Stomach (tissue), 9 donors: ENCODE measurements around the gene ZNF414. TPM values are rescaled to one million over a fixed set of nuclear protein-coding genes. Genes with fewer than 3 reads are reported as not detected.

ENCODE experiments used
- DNase-seq, 2 donors: peaks; one replicate each; pipeline versions ENCODE4 v3.0.0 to v3.0.0-alpha.2; 2013 to 2019
- H3K27ac ChIP-seq, 5 donors: fragments of 200-600 bp in 4 of 5; sonication (generic) in 4 of 5; one replicate each; pipeline ENCODE4 v1.5.1; 2013 to 2019; ENCODE audit warnings: mild to moderate bottlenecking in 1 of 5, moderate library complexity in 1 of 5
- H3K27me3 ChIP-seq, 3 donors: fragments of 200-600 bp; sonication (generic); one replicate each; pipeline ENCODE4 v1.5.1; 2017 to 2019; ENCODE audit warnings: mixed run types in 1 of 3
- H3K36me3 ChIP-seq, 4 donors: fragments of 200-600 bp; sonication (generic); 1 replicate in 3 of 4; 2 replicates in 1 of 4; pipeline ENCODE4 v1.5.1; 2016 to 2019
- H3K4me1 ChIP-seq, 4 donors: fragments of 200-600 bp; sonication (generic); one replicate each; pipeline ENCODE4 v1.5.1; 2016 to 2019
- H3K4me3 ChIP-seq, 4 donors: fragments of 200-600 bp; sonication (generic) in 3 of 4; one replicate each; pipeline ENCODE4 v1.5.1; 2016 to 2019; ENCODE audit warnings: mild to moderate bottlenecking in 1 of 4
- H3K9me3 ChIP-seq, 4 donors: fragments of 200-600 bp; sonication (generic); one replicate each; pipeline ENCODE4 v1.5.1; 2016 to 2019
- EP300 ChIP-seq: sonication (generic); formaldehyde crosslinking; IDR thresholded peaks from one replicate; pipeline ENCODE4 v1.6.1; 2017; ENCODE audit warnings: antibody characterized with exemption
- WGBS, 5 donors: extraction: QIAGEN DNeasy Blood & Tissue Kit in 3 of 5; methylation state at CpG; one replicate each; pipeline versions ENCODE4 v1.1.5 to v1.1.7; 2013 to 2018; 5-methylcytosine and 5-hydroxymethylcytosine counted together
- intact Hi-C: fragments of 100-400 bp; cut with DNase I; formaldehyde crosslinking; loops from one replicate; pipeline ENCODE4 v1.15.1; 2023; ENCODE audit warnings: low total_unique reads
- polyA plus RNA-seq, 3 donors: library from polyadenylated mRNA; stranded (reverse); fragments of 200-250 nt; gene quantifications; one replicate each; pipeline ENCODE4 v1.2.3, GENCODE V29; 2013
- total RNA-seq, 5 donors: library from RNA; depleted of rRNA; stranded (reverse); fragments of >200 nt; gene quantifications; one replicate each; pipeline versions ENCODE4 v1.1.0 to v1.2.3, GENCODE V29; 2014 to 2016
- donor health status: healthy with polysubstance abuse.
- donor health status: Bipolar disorder and iron deficiency.
- donor health status: healthy.

Gene ZNF414
- total and polyA plus RNA-seq, 8 donors: 1.8 to 32.7 (median 18.3) TPM

DNA sequence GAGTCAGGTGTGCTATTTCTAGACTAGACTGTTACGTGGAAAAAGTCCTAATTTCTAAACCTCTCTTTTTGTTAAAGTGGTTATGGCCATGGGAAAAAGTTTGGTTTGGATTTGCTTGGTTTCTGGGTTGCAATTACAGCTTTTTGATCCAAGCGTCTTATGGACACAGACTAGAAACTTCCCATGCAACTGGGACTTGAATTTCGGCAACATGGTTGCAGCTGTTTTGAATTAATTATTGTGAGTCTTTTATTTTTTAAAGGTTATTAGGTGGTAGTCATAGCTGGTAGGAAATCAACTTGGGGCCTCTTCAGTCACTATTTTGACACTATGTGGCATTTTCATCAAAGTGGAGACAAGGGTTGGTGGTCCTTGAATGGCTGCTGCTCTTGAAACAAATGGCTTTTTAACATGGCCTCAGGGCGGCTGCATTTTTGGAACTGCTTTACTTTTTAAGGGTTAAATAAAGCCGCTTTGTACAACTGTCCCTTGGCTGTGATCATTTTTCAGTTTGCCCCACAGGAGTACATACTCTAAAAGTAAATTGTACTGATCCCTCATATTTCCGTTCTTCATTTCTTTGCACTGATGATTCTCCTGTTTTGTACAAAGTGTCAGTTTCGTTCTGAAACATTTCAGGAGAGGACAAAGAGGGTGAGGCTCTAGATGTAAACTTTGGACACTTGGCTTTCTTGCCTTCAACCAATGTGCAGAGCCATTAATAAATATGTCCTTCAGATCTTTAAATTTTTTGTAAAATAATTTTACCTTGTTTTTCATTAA lies 53.3 kb downstream of the ZNF414 start:
- no peak for TF ChIP-seq EP300
- H3K27me3 ChIP-seq: no peaks in the 10 kb centered on the region
- no peaks in the 10 kb centered on the region for H3K9me3 ChIP-seq
- H3K36me3 ChIP-seq: peaks cover 42 to 57% (median 50%) of the 10 kb centered on the region in 4 donors
- WGBS, 5 donors: 62 to 75% (median 74%) methylated on average over 7 of the region's 7 CpGs
- peaks cover 56 to 78% (median 67%) of the 10 kb centered on the region in 4 donors for H3K4me1 ChIP-seq
- no peak for DNase-seq
- H3K27ac ChIP-seq: peak overlapping the region in 2 of 5 donors; percentile 47 to 51
- intact Hi-C loops: no loop called here
- peak overlapping the region in 1 of 4 donors; percentile 6 for H3K4me3 ChIP-seq

Other genes with a start within 250 kb of the ZNF414 start
- 100 to 1,000 TPM in 1 of 5 donors, 10 to 100 TPM in 4; 13.0 to 108 (median 19.1) TPM for gene CD320, start 205.8 kb downstream of the ZNF414 start, total RNA-seq
- 10 to 100 TPM; 24.7 to 32.1 (median 27.0) TPM for gene CD320, start 205.8 kb downstream of the ZNF414 start, polyA plus RNA-seq
- 10 to 100 TPM in 2 of 5 donors, 1 to 10 TPM in 3; 3.6 to 13.8 (median 9.6) TPM for gene NDUFA7, start 192.8 kb downstream of the ZNF414 start, total RNA-seq
- gene NDUFA7, start 192.8 kb downstream of the ZNF414 start, polyA plus RNA-seq: 100 to 1,000 TPM; 127 to 171 (median 150) TPM
- gene RPS28, start 192.7 kb downstream of the ZNF414 start, total RNA-seq: 1,000 to 10,000 TPM in 2 of 5 donors, 100 to 1,000 TPM in 3; 335 to 2,088 (median 520) TPM
- 1,000 to 10,000 TPM in 1 of 3 donors, 100 to 1,000 TPM in 2; 778 to 1,474 (median 861) TPM for gene RPS28, start 192.7 kb downstream of the ZNF414 start, polyA plus RNA-seq
- gene KANK3, start 170.9 kb downstream of the ZNF414 start, total RNA-seq: 10 to 100 TPM in 2 of 5 donors, 1 to 10 TPM in 2, not detected in 1; 4.4 to 72.4 (median 8.8) TPM
- gene KANK3, start 170.9 kb downstream of the ZNF414 start, polyA plus RNA-seq: 10 to 100 TPM in 1 of 3 donors, 1 to 10 TPM in 2; 4.8 to 10.7 (median 7.1) TPM
- 100 to 1,000 TPM in 1 of 5 donors, 10 to 100 TPM in 2, 1 to 10 TPM in 2; 4.8 to 276 (median 19.8) TPM for gene ANGPTL4, start 150.0 kb downstream of the ZNF414 start, total RNA-seq
- 10 to 100 TPM in 2 of 3 donors, 1 to 10 TPM in 1; 4.1 to 62.9 (median 22.9) TPM for gene ANGPTL4, start 150.0 kb downstream of the ZNF414 start, polyA plus RNA-seq
- 100 to 1,000 TPM in 2 of 5 donors, 10 to 100 TPM in 3; 47.7 to 108 (median 79.9) TPM for gene RAB11B, start 123.8 kb downstream of the ZNF414 start, total RNA-seq
- 100 to 1,000 TPM in 1 of 3 donors, 10 to 100 TPM in 2; 57.5 to 116 (median 78.8) TPM for gene RAB11B, start 123.8 kb downstream of the ZNF414 start, polyA plus RNA-seq
- gene MARCHF2, start 100.9 kb downstream of the ZNF414 start, total RNA-seq: 10 to 100 TPM; 24.3 to 98.2 (median 33.4) TPM
- 10 to 100 TPM; 23.5 to 43.4 (median 38.2) TPM for gene MARCHF2, start 100.9 kb downstream of the ZNF414 start, polyA plus RNA-seq
- 100 to 1,000 TPM in 3 of 5 donors, 10 to 100 TPM in 2; 54.3 to 664 (median 107) TPM for gene HNRNPM, start 69.2 kb downstream of the ZNF414 start, total RNA-seq
- 100 to 1,000 TPM in 1 of 3 donors, 10 to 100 TPM in 2; 87.3 to 110 (median 90.0) TPM for gene HNRNPM, start 69.2 kb downstream of the ZNF414 start, polyA plus RNA-seq
- gene PRAM1, start 11.5 kb downstream of the ZNF414 start, total RNA-seq: 1 to 10 TPM in 1 of 5 donors, under 1 TPM in 1, not detected in 3; 0.37 to 1.2 TPM
- 1 to 10 TPM in 1 of 3 donors, under 1 TPM in 1, not detected in 1; 0.81 to 1.4 TPM for gene PRAM1, start 11.5 kb downstream of the ZNF414 start, polyA plus RNA-seq
- gene MYO1F, start 63.3 kb upstream of the ZNF414 start, total RNA-seq: 10 to 100 TPM; 10.5 to 54.8 (median 41.6) TPM
- 1 to 10 TPM; 3.0 to 5.5 (median 4.4) TPM for gene MYO1F, start 63.3 kb upstream of the ZNF414 start, polyA plus RNA-seq
- gene ADAMTS10, start 96.5 kb upstream of the ZNF414 start, total RNA-seq: 10 to 100 TPM in 3 of 5 donors, 1 to 10 TPM in 2; 2.3 to 28.5 (median 12.8) TPM
- gene ADAMTS10, start 96.5 kb upstream of the ZNF414 start, polyA plus RNA-seq: 1 to 10 TPM; 1.9 to 6.6 (median 5.7) TPM
- not detected for gene NFILZ, start 116.5 kb upstream of the ZNF414 start, total RNA-seq
- not detected for gene NFILZ, start 116.5 kb upstream of the ZNF414 start, polyA plus RNA-seq
- gene ACTL9, start 184.6 kb upstream of the ZNF414 start, total RNA-seq: not detected
- gene ACTL9, start 184.6 kb upstream of the ZNF414 start, polyA plus RNA-seq: not detected
- gene OR2Z1, start 207.5 kb upstream of the ZNF414 start, total RNA-seq: not detected
- gene OR2Z1, start 207.5 kb upstream of the ZNF414 start, polyA plus RNA-seq: not detected